HepG2 (cell line): ENCODE data around the gene E2F3. TPM values are rescaled to one million over a fixed set of nuclear protein-coding genes. Genes with fewer than 3 reads are reported as not detected.
A peak's percentile ranks its signal among the peaks of the same experiment; 100 is the strongest.

Source experiments
- EZH2 ChIP-seq: conservative IDR thresholded peaks from 2 replicates; pipeline ENCODE4 v1.6.1; 2012; ENCODE audit warnings: mild to moderate bottlenecking, low read depth, low read length, moderate library complexity
- HHEX ChIP-seq: IDR thresholded peaks from 2 replicates; pipeline ENCODE4 v1.6.1; 2016; ENCODE audit warnings: control low read depth
- NFE2 ChIP-seq: sonication (generic); formaldehyde crosslinking; IDR thresholded peaks from 2 replicates; pipeline ENCODE4 v1.4.0; 2020; ENCODE audit warnings: missing genetic modification reagents
- ZNF253 ChIP-seq: sonication (generic); formaldehyde crosslinking; IDR thresholded peaks from 2 replicates; pipeline ENCODE4 v1.8.0; 2022; ENCODE audit warnings: mild to moderate bottlenecking, missing genetic modification reagents, borderline replicate concordance
- ZNF30 ChIP-seq: sonication (generic); formaldehyde crosslinking; IDR thresholded peaks from 2 replicates; pipeline ENCODE4 v1.5.0; 2020; ENCODE audit warnings: mild to moderate bottlenecking, missing genetic modification reagents
- ZNF546 ChIP-seq: sonication (generic); formaldehyde crosslinking; conservative IDR thresholded peaks from 2 replicates; pipeline ENCODE4 v1.8.1; 2023; ENCODE audit warnings: mild to moderate bottlenecking, missing genetic modification reagents
- ZNF557 ChIP-seq: sonication (generic); formaldehyde crosslinking; IDR thresholded peaks from 2 replicates; pipeline ENCODE4 v1.4.0; 2020; ENCODE audit warnings: missing genetic modification reagents
- ZNF841 ChIP-seq: sonication (generic); formaldehyde crosslinking; IDR thresholded peaks from 2 replicates; pipeline ENCODE4 v1.8.1; 2023; ENCODE audit warnings: missing genetic modification reagents, borderline replicate concordance
- polyA plus RNA-seq, 8 experiments: library from polyadenylated mRNA; depleted of rRNA in 3 of 8; stranded (reverse) in 7 of 8; unstranded in 1 of 8; fragments of >200 nt; fragmentation: Illumina TruSeq in 4 of 8; extraction: Trizol in 4 of 8; gene quantifications; 2 replicates each; pipeline versions ENCODE4 v1.2.1 to v1.2.3, GENCODE V29; 2011 to 2016; ENCODE audit warnings: low read depth in 4 of 8, missing spikeins in 1 of 8, mixed read lengths in 1 of 8; ENCODE audit not compliant: insufficient read depth in 1 of 8
- total RNA-seq, 5 experiments: library from RNA; depleted of rRNA; stranded (reverse); fragments of >200 nt; fragmentation: Illumina TruSeq; extraction: Trizol; gene quantifications; 2 replicates each; pipeline ENCODE4 v1.2.3, GENCODE V29; 2016; ENCODE audit warnings: low read depth in 1 of 5
- TF ChIP-seq, protein P1 (sequence below): sonication (generic); formaldehyde crosslinking; IDR thresholded peaks from 2 replicates; pipeline ENCODE4 v1.4.0; 2020; ENCODE audit warnings: missing genetic modification reagents
- TF ChIP-seq, protein P2 (sequence below): sonication (generic); formaldehyde crosslinking; IDR thresholded peaks from 2 replicates; pipeline ENCODE4 v1.4.0; 2020; ENCODE audit warnings: missing genetic modification reagents
- TF ChIP-seq, protein P3 (sequence below): sonication (generic); formaldehyde crosslinking; IDR thresholded peaks from 2 replicates; pipeline ENCODE4 v1.4.0; 2020; ENCODE audit warnings: missing genetic modification reagents
- TF ChIP-seq, protein P4 (sequence below): sonication (generic); formaldehyde crosslinking; conservative IDR thresholded peaks from 2 replicates; pipeline ENCODE4 v1.4.0; 2020; ENCODE audit warnings: missing genetic modification reagents
- TF ChIP-seq, protein P5 (sequence below): sonication (generic); formaldehyde crosslinking; IDR thresholded peaks from 2 replicates; pipeline ENCODE4 v1.5.0; 2020; ENCODE audit warnings: mild to moderate bottlenecking, missing genetic modification reagents, borderline replicate concordance

Gene E2F3
- total and polyA plus RNA-seq, 2 of the 13 experiments (the other 11 are each of a cell fraction or from before 2014, with no cell fraction given): 8.5 to 12.7 TPM

DNA sequence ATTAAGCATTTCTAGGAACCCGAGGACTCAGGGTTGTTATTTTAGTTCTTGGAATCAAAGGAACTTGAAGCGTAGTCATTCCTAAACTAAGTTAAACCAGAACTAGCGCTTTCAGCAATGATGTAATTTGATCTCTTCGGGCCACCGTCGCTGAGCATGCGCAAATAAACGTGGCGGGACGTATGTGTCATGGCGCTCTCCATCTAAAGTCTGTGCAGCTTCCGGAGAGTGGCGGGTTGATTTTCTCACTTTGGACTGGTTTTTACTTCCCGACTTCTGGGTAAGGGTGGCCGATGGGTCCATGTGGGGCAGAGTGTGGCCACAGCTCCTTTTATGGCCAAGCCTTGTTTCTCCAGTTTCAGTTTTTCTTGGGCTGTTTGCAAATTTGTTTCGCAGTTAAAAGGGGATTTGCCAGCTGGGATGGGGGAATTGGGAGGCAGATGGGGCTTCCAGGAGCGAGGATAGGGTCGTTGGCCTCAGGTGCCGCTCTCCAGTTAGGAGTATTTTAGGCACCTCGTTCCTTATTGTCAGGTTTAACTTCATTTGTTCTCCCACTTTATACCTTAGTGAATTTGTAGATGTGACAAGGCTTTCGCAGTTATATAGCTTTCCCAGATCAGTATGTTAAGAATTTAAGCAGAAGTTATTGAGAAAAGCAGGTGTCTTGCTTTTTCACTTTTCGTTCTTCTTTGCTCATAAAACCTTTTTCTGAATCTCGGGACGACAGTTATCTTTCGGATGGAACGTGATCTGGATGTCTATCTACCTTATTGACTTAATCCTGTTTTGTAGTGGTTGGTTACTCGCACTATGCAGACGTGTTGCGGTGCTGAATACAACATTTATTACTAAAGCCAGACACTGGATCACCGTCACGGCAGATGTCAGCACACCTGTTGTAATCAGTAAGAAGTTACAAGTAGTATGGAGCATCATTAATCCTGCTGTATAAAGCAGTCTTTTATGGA lies 132.9 kb downstream of the E2F3 start, which contains the start of gene CDKAL1 (continued):
- TF ChIP-seq, protein P1, sequence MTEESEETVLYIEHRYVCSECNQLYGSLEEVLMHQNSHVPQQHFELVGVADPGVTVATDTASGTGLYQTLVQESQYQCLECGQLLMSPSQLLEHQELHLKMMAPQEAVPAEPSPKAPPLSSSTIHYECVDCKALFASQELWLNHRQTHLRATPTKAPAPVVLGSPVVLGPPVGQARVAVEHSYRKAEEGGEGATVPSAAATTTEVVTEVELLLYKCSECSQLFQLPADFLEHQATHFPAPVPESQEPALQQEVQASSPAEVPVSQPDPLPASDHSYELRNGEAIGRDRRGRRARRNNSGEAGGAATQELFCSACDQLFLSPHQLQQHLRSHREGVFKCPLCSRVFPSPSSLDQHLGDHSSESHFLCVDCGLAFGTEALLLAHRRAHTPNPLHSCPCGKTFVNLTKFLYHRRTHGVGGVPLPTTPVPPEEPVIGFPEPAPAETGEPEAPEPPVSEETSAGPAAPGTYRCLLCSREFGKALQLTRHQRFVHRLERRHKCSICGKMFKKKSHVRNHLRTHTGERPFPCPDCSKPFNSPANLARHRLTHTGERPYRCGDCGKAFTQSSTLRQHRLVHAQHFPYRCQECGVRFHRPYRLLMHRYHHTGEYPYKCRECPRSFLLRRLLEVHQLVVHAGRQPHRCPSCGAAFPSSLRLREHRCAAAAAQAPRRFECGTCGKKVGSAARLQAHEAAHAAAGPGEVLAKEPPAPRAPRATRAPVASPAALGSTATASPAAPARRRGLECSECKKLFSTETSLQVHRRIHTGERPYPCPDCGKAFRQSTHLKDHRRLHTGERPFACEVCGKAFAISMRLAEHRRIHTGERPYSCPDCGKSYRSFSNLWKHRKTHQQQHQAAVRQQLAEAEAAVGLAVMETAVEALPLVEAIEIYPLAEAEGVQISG: peak; percentile 86
- TF ChIP-seq ZNF557 (0 out of 2 replicates have a peak, but pooled peaks have one; percentile 52), ZNF30 (CRISPR knock-in tag) (no peak), NFE2 (CRISPR knock-in tag) (no peak), HHEX (CRISPR knock-in tag) (no peak), EZH2 (no peak), ZNF253 (CRISPR knock-in tag) (no peak), ZNF841 (no peak), ZNF546 (CRISPR knock-in tag) (no peak)
- TF ChIP-seq, protein P2, sequence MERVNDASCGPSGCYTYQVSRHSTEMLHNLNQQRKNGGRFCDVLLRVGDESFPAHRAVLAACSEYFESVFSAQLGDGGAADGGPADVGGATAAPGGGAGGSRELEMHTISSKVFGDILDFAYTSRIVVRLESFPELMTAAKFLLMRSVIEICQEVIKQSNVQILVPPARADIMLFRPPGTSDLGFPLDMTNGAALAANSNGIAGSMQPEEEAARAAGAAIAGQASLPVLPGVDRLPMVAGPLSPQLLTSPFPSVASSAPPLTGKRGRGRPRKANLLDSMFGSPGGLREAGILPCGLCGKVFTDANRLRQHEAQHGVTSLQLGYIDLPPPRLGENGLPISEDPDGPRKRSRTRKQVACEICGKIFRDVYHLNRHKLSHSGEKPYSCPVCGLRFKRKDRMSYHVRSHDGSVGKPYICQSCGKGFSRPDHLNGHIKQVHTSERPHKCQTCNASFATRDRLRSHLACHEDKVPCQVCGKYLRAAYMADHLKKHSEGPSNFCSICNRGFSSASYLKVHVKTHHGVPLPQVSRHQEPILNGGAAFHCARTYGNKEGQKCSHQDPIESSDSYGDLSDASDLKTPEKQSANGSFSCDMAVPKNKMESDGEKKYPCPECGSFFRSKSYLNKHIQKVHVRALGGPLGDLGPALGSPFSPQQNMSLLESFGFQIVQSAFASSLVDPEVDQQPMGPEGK (CRISPR knock-in tag): peak; percentile 39; the same call in 1 of the 2 replicates
- TF ChIP-seq, protein P3, sequence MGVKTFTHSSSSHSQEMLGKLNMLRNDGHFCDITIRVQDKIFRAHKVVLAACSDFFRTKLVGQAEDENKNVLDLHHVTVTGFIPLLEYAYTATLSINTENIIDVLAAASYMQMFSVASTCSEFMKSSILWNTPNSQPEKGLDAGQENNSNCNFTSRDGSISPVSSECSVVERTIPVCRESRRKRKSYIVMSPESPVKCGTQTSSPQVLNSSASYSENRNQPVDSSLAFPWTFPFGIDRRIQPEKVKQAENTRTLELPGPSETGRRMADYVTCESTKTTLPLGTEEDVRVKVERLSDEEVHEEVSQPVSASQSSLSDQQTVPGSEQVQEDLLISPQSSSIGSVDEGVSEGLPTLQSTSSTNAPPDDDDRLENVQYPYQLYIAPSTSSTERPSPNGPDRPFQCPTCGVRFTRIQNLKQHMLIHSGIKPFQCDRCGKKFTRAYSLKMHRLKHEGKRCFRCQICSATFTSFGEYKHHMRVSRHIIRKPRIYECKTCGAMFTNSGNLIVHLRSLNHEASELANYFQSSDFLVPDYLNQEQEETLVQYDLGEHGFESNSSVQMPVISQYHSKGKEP (CRISPR knock-in tag): no peak
- TF ChIP-seq, protein P4, sequence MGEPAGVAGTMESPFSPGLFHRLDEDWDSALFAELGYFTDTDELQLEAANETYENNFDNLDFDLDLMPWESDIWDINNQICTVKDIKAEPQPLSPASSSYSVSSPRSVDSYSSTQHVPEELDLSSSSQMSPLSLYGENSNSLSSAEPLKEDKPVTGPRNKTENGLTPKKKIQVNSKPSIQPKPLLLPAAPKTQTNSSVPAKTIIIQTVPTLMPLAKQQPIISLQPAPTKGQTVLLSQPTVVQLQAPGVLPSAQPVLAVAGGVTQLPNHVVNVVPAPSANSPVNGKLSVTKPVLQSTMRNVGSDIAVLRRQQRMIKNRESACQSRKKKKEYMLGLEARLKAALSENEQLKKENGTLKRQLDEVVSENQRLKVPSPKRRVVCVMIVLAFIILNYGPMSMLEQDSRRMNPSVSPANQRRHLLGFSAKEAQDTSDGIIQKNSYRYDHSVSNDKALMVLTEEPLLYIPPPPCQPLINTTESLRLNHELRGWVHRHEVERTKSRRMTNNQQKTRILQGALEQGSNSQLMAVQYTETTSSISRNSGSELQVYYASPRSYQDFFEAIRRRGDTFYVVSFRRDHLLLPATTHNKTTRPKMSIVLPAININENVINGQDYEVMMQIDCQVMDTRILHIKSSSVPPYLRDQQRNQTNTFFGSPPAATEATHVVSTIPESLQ (CRISPR knock-in tag): no peak
- TF ChIP-seq, protein P5, sequence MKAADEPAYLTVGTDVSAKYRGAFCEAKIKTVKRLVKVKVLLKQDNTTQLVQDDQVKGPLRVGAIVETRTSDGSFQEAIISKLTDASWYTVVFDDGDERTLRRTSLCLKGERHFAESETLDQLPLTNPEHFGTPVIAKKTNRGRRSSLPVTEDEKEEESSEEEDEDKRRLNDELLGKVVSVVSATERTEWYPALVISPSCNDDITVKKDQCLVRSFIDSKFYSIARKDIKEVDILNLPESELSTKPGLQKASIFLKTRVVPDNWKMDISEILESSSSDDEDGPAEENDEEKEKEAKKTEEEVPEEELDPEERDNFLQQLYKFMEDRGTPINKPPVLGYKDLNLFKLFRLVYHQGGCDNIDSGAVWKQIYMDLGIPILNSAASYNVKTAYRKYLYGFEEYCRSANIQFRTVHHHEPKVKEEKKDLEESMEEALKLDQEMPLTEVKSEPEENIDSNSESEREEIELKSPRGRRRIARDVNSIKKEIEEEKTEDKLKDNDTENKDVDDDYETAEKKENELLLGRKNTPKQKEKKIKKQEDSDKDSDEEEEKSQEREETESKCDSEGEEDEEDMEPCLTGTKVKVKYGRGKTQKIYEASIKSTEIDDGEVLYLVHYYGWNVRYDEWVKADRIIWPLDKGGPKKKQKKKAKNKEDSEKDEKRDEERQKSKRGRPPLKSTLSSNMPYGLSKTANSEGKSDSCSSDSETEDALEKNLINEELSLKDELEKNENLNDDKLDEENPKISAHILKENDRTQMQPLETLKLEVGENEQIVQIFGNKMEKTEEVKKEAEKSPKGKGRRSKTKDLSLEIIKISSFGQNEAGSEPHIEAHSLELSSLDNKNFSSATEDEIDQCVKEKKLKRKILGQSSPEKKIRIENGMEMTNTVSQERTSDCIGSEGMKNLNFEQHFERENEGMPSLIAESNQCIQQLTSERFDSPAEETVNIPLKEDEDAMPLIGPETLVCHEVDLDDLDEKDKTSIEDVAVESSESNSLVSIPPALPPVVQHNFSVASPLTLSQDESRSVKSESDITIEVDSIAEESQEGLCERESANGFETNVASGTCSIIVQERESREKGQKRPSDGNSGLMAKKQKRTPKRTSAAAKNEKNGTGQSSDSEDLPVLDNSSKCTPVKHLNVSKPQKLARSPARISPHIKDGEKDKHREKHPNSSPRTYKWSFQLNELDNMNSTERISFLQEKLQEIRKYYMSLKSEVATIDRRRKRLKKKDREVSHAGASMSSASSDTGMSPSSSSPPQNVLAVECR: peak; percentile 81; the same call in 1 of the 2 replicates
